GM23338 (cell line): ENCODE measurements around the gene ABL2.

Experiments
- CREB1 ChIP-seq: fragments of 250-450 bp; sonication (Bioruptor Pico); IDR thresholded peaks from 2 replicates; pipeline ENCODE4 v1.5.0; 2020; ENCODE audit warnings: low read depth, mild to moderate bottlenecking, moderate library complexity
- EZH2 ChIP-seq: fragments of 200-600 bp; sonication (generic); IDR thresholded peaks from one replicate; pipeline ENCODE4 v1.8.0; 2017; ENCODE audit warnings: antibody characterized with exemption, mild to moderate bottlenecking, low read depth; ENCODE audit not compliant: unreplicated experiment
- EZH2phosphoT487 ChIP-seq: fragments of 200-600 bp; sonication (generic); IDR thresholded peaks from one replicate; pipeline ENCODE4 v1.8.1; 2018; ENCODE audit warnings: antibody characterized with exemption; ENCODE audit not compliant: unreplicated experiment
- POLR2AphosphoS5 ChIP-seq: IDR thresholded peaks from 2 replicates; pipeline ENCODE4 v1.6.1; 2016; ENCODE audit warnings: antibody characterized with exemption, low read depth
- TF ChIP-seq, protein P1 (sequence below): IDR thresholded peaks from one replicate; pipeline ENCODE4 v1.6.1; 2018; ENCODE audit warnings: antibody characterized with exemption; ENCODE audit not compliant: unreplicated experiment
- TF ChIP-seq, protein P2 (sequence below), 2 experiments: fragments of 200-600 bp in 1 of 2; sonication (generic) in 1 of 2; conservative IDR thresholded peaks; 2 replicates each; pipeline versions ENCODE4 v1.5.1 to v1.6.1; 2016 to 2017; ENCODE audit warnings: antibody characterized with exemption in 2 of 2, low read depth in 2 of 2, mild to moderate bottlenecking in 2 of 2, moderate library complexity in 1 of 2

DNA sequence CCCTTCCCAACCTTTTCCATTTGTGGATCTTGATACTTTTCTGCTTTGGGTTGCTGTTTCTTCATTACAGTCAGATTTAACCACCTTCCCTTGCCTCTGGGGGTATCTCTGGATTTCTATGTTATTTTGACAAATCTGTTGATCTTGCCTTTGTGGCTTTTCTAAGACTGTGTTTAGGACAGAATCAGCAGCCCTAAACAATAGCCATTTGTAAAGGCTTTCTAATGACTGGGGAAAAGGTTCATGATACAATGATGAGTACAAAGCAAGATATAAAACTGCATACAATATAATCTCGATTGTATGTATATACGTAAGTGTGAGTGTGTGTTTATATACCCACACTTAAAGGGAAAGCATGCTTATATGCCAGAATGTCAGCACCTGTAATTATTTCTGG, 176.0 kb downstream of the ABL2 start:
- TF ChIP-seq, protein P1, sequence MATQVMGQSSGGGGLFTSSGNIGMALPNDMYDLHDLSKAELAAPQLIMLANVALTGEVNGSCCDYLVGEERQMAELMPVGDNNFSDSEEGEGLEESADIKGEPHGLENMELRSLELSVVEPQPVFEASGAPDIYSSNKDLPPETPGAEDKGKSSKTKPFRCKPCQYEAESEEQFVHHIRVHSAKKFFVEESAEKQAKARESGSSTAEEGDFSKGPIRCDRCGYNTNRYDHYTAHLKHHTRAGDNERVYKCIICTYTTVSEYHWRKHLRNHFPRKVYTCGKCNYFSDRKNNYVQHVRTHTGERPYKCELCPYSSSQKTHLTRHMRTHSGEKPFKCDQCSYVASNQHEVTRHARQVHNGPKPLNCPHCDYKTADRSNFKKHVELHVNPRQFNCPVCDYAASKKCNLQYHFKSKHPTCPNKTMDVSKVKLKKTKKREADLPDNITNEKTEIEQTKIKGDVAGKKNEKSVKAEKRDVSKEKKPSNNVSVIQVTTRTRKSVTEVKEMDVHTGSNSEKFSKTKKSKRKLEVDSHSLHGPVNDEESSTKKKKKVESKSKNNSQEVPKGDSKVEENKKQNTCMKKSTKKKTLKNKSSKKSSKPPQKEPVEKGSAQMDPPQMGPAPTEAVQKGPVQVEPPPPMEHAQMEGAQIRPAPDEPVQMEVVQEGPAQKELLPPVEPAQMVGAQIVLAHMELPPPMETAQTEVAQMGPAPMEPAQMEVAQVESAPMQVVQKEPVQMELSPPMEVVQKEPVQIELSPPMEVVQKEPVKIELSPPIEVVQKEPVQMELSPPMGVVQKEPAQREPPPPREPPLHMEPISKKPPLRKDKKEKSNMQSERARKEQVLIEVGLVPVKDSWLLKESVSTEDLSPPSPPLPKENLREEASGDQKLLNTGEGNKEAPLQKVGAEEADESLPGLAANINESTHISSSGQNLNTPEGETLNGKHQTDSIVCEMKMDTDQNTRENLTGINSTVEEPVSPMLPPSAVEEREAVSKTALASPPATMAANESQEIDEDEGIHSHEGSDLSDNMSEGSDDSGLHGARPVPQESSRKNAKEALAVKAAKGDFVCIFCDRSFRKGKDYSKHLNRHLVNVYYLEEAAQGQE = no peak
- TF ChIP-seq, protein P2, sequence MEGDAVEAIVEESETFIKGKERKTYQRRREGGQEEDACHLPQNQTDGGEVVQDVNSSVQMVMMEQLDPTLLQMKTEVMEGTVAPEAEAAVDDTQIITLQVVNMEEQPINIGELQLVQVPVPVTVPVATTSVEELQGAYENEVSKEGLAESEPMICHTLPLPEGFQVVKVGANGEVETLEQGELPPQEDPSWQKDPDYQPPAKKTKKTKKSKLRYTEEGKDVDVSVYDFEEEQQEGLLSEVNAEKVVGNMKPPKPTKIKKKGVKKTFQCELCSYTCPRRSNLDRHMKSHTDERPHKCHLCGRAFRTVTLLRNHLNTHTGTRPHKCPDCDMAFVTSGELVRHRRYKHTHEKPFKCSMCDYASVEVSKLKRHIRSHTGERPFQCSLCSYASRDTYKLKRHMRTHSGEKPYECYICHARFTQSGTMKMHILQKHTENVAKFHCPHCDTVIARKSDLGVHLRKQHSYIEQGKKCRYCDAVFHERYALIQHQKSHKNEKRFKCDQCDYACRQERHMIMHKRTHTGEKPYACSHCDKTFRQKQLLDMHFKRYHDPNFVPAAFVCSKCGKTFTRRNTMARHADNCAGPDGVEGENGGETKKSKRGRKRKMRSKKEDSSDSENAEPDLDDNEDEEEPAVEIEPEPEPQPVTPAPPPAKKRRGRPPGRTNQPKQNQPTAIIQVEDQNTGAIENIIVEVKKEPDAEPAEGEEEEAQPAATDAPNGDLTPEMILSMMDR (conservative IDR thresholded peaks at IDR 0.05; ENCODE audit: low read depth in 2 of 2) = no peak
- TF ChIP-seq POLR2AphosphoS5 = no peak
- no peak for TF ChIP-seq EZH2
- TF ChIP-seq CREB1 (CRISPR knock-in tag) = no peak
- TF ChIP-seq EZH2phosphoT487 = no peak
